Thyroid gland (tissue), 4 donors: ENCODE data around the gene FAM24B. TPM values are rescaled to one million over a fixed set of nuclear protein-coding genes. Genes with fewer than 3 reads are reported as not detected.

ENCODE experiments used
- DNase-seq, 2 donors: peaks; one replicate each; pipeline ENCODE4 v3.0.0-alpha.2; 2019
- H3K27ac ChIP-seq, 3 donors: fragments of 200-600 bp; sonication (generic); 1 replicate in 2 of 3; 2 replicates in 1 of 3; pipeline ENCODE4 v1.5.1; 2016 to 2019; ENCODE audit warnings: mild to moderate bottlenecking in 1 of 3, moderate library complexity in 1 of 3
- H3K27me3 ChIP-seq: fragments of 200-600 bp; sonication (generic); one replicate; pipeline ENCODE4 v1.5.1; 2019
- H3K36me3 ChIP-seq, 2 donors: fragments of 200-600 bp; sonication (generic); one replicate each; pipeline ENCODE4 v1.5.1; 2016 to 2019
- H3K4me1 ChIP-seq, 2 donors: fragments of 200-600 bp; sonication (generic); one replicate each; pipeline ENCODE4 v1.5.1; 2017 to 2019
- H3K4me3 ChIP-seq, 3 donors: fragments of 200-600 bp; sonication (generic); replicated peaks in 1 of 3; 1 replicate in 2 of 3; 2 replicates in 1 of 3; pipeline ENCODE4 v1.5.1; 2016; ENCODE audit warnings: mild to moderate bottlenecking in 1 of 3
- H3K9me3 ChIP-seq: fragments of 200-600 bp; sonication (generic); one replicate; pipeline ENCODE4 v1.5.1; 2017
- CTCF ChIP-seq, 6 experiments: fragments of 200-600 bp in 3 of 6; fragments of 450-650 bp in 3 of 6; sonication (generic) in 3 of 6; IDR thresholded peaks; one replicate each; pipeline ENCODE4 v1.5.1; 2016 to 2019; ENCODE audit warnings: antibody characterized with exemption in 6 of 6, mild to moderate bottlenecking in 2 of 6, inconsistent platforms in 1 of 6, moderate library complexity in 1 of 6
- POLR2A ChIP-seq, 2 donors: fragments of 450-650 bp; IDR thresholded peaks; one replicate each; pipeline ENCODE4 v1.6.1; 2017; ENCODE audit warnings: antibody characterized with exemption in 2 of 2, mild to moderate bottlenecking in 2 of 2, moderate library complexity in 1 of 2
- WGBS, 2 donors: methylation state at CpG; one replicate each; pipeline ENCODE4 v1.1.5; 2017; 5-methylcytosine and 5-hydroxymethylcytosine counted together
- intact Hi-C: fragments of 100-400 bp; cut with DNase I; formaldehyde crosslinking; loops from one replicate; pipeline ENCODE4 v1.15.1; 2023
- total RNA-seq, 4 donors: library from RNA; depleted of rRNA; stranded (reverse); fragments of >200 nt; gene quantifications; one replicate each; pipeline ENCODE4 v1.2.3, GENCODE V29; 2016

Gene FAM24B
- total RNA-seq, 4 donors from 2014 or later, result 1.4 to 2.1 TPM; not detected in 2

GRCh38 chr10:122850705-122851640 is 28.4 kb downstream of the FAM24B start:
- DNase-seq, result no peak
- Histone ChIP-seq H3K9me3 (no peaks in the 10 kb centered on the region), H3K4me3 (no peak overlapping the region), H3K4me1 (peaks cover 6 to 16% of the 10 kb centered on the region in 2 donors), H3K36me3 (no peaks in the 10 kb centered on the region), H3K27me3 (no peaks in the 10 kb centered on the region), H3K27ac (no peak overlapping the region)
- intact Hi-C loops, result no loop called here
- TF ChIP-seq CTCF (IDR thresholded peaks at IDR 0.05), result no peak
- no peak for TF ChIP-seq POLR2A (IDR thresholded peaks at IDR 0.05)
- WGBS, 2 donors, result 67 to 69% methylated on average over 5 of the region's 5 CpGs

GRCh38 chr10:122849900-122850605 is 29.3 kb downstream of the FAM24B start:
- Histone ChIP-seq H3K4me1 (peaks cover 6 to 16% of the 10 kb centered on the region in 2 donors), H3K27ac (no peak overlapping the region), H3K4me3 (no peak overlapping the region), H3K9me3 (no peaks in the 10 kb centered on the region), H3K36me3 (no peaks in the 10 kb centered on the region), H3K27me3 (no peaks in the 10 kb centered on the region)
- intact Hi-C loops, result no loop called here
- DNase-seq, result no peak
- WGBS, 2 donors, result 79 to 88% methylated on average over 12 of the region's 12 CpGs
- no peak for TF ChIP-seq CTCF (IDR thresholded peaks at IDR 0.05)
- TF ChIP-seq POLR2A (IDR thresholded peaks at IDR 0.05), result no peak

- H3K4me3 ChIP-seq, result no peak overlapping the region
- no peaks in the 10 kb centered on the region for H3K36me3 ChIP-seq
- intact Hi-C loops, result no loop called here
- H3K27me3 ChIP-seq, result no peaks in the 10 kb centered on the region
- TF ChIP-seq CTCF (IDR thresholded peaks at IDR 0.05), result no peak
- TF ChIP-seq POLR2A (IDR thresholded peaks at IDR 0.05), result no peak
- 72 to 75% methylated on average over 2 of the region's 2 CpGs for WGBS, 2 donors
- H3K9me3 ChIP-seq, result no peaks in the 10 kb centered on the region
- H3K4me1 ChIP-seq, result peaks cover 6 to 16% of the 10 kb centered on the region in 2 donors
- no peak for DNase-seq
- H3K27ac ChIP-seq, result no peak overlapping the region
Observed at GRCh38 chr10:122849090-122849489, 30.3 kb downstream of the FAM24B start.

GRCh38 chr10:122847782-122848604 is 31.4 kb downstream of the FAM24B start:
- intact Hi-C loops, result no loop called here
- Histone ChIP-seq H3K4me1 (peaks cover 6 to 16% of the 10 kb centered on the region in 2 donors), H3K27ac (no peak overlapping the region), H3K4me3 (no peak overlapping the region), H3K27me3 (no peaks in the 10 kb centered on the region), H3K9me3 (no peaks in the 10 kb centered on the region), H3K36me3 (no peaks in the 10 kb centered on the region)
- no peak for DNase-seq
- 89 to 94% methylated on average over 11 of the region's 12 CpGs for WGBS, 2 donors
- TF ChIP-seq CTCF (IDR thresholded peaks at IDR 0.05), result no peak
- no peak for TF ChIP-seq POLR2A (IDR thresholded peaks at IDR 0.05)
